Liver (tissue), 9 donors: ENCODE results near the gene FH. TPM values are rescaled to one million over a fixed set of nuclear protein-coding genes. Genes with fewer than 3 reads are reported as not detected.

Source experiments
- DNase-seq: peaks from one replicate; pipeline ENCODE4 v3.0.0-alpha.2; 2017; ENCODE audit warnings: low spot score
- H3K27ac ChIP-seq, 2 donors: one replicate each; pipeline ENCODE4 v1.7.0; 2013; ENCODE audit warnings: inconsistent platforms in 2 of 2, low read length in 2 of 2, control low read depth in 1 of 2, low read depth in 1 of 2, mild to moderate bottlenecking in 1 of 2
- H3K27me3 ChIP-seq, 4 donors: one replicate each; pipeline versions ENCODE4 v1.6.1 to v1.7.0; 2013; ENCODE audit warnings: low read length in 3 of 4, inconsistent platforms in 1 of 4, mild to moderate bottlenecking in 1 of 4, moderate library complexity in 1 of 4; ENCODE audit not compliant: control insufficient read depth in 4 of 4, insufficient read depth in 4 of 4
- H3K36me3 ChIP-seq, 4 donors: one replicate each; pipeline versions ENCODE4 v1.6.1 to v1.7.0; 2013; ENCODE audit warnings: low read length in 3 of 4, mild to moderate bottlenecking in 3 of 4, low read depth in 1 of 4, moderate library complexity in 1 of 4; ENCODE audit not compliant: control insufficient read depth in 4 of 4, insufficient read depth in 3 of 4
- H3K4me1 ChIP-seq, 4 donors: one replicate each; pipeline versions ENCODE4 v1.6.1 to v1.7.0; 2013; ENCODE audit warnings: low read length in 3 of 4, mild to moderate bottlenecking in 3 of 4, moderate library complexity in 1 of 4; ENCODE audit not compliant: control insufficient read depth in 4 of 4, insufficient read depth in 4 of 4
- H3K4me3 ChIP-seq, 3 donors: one replicate each; pipeline versions ENCODE4 v1.6.1 to v1.7.0; 2013; ENCODE audit warnings: low read length in 3 of 3, control low read depth in 1 of 3, low read depth in 1 of 3, mild to moderate bottlenecking in 1 of 3
- H3K9ac ChIP-seq, 2 donors: one replicate each; pipeline ENCODE4 v1.7.0; 2013; ENCODE audit warnings: low read length in 2 of 2, mild to moderate bottlenecking in 2 of 2, moderate library complexity in 2 of 2, control low read depth in 1 of 2, low read depth in 1 of 2
- H3K9me3 ChIP-seq, 4 donors: one replicate each; pipeline versions ENCODE4 v1.6.1 to v1.7.0; 2013; ENCODE audit warnings: low read length in 3 of 4; ENCODE audit not compliant: control insufficient read depth in 4 of 4
- ATF3 ChIP-seq: IDR thresholded peaks from 2 replicates; pipeline ENCODE4 v1.6.1; 2016; ENCODE audit warnings: antibody characterized with exemption
- CTCF ChIP-seq: fragments of 150-350 bp; IDR thresholded peaks from 2 replicates; pipeline ENCODE4 v1.5.1; 2017; ENCODE audit warnings: improper control_type of control experiment, low read depth, low read length; ENCODE audit not compliant: missing input control
- EGR1 ChIP-seq, 2 donors: IDR thresholded peaks; 2 replicates each; pipeline ENCODE4 v1.6.1; 2016 to 2018; ENCODE audit warnings: antibody characterized with exemption in 2 of 2, low read depth in 2 of 2
- FOXA1 ChIP-seq: IDR thresholded peaks from 2 replicates; pipeline ENCODE4 v1.6.1; 2016; ENCODE audit warnings: antibody characterized with exemption
- FOXA2 ChIP-seq: IDR thresholded peaks from 2 replicates; pipeline ENCODE4 v1.6.1; 2016; ENCODE audit warnings: antibody characterized with exemption
- GABPA ChIP-seq, 2 donors: IDR thresholded peaks in 1 of 2; conservative IDR thresholded peaks in 1 of 2; 2 replicates each; pipeline ENCODE4 v1.6.1; 2016; ENCODE audit warnings: antibody characterized with exemption in 2 of 2, mild to moderate bottlenecking in 1 of 2, moderate library complexity in 1 of 2
- HNF4A ChIP-seq, 2 donors: conservative IDR thresholded peaks; 2 replicates each; pipeline ENCODE4 v1.6.1; 2016; ENCODE audit warnings: antibody characterized with exemption in 2 of 2, mild to moderate bottlenecking in 2 of 2
- HNF4G ChIP-seq: IDR thresholded peaks from 2 replicates; pipeline ENCODE4 v1.6.1; 2016; ENCODE audit warnings: antibody characterized with exemption
- JUND ChIP-seq, 2 donors: IDR thresholded peaks; 2 replicates each; pipeline ENCODE4 v1.6.1; 2016; ENCODE audit warnings: antibody characterized with exemption in 2 of 2
- MAX ChIP-seq: IDR thresholded peaks from 2 replicates; pipeline ENCODE4 v1.6.1; 2016; ENCODE audit warnings: antibody characterized with exemption
- NR2F2 ChIP-seq: IDR thresholded peaks from 2 replicates; pipeline ENCODE4 v1.6.1; 2016; ENCODE audit warnings: antibody characterized with exemption
- RAD21 ChIP-seq, 2 donors: IDR thresholded peaks; 2 replicates each; pipeline ENCODE4 v1.6.1; 2016; ENCODE audit warnings: antibody characterized with exemption in 2 of 2, mild to moderate bottlenecking in 2 of 2
- REST ChIP-seq: IDR thresholded peaks from 2 replicates; pipeline ENCODE4 v1.6.1; 2016; ENCODE audit warnings: antibody characterized with exemption, mild to moderate bottlenecking
- RXRA ChIP-seq, 2 donors: IDR thresholded peaks; 2 replicates each; pipeline ENCODE4 v1.6.1; 2017 to 2018; ENCODE audit warnings: antibody characterized with exemption in 2 of 2, mild to moderate bottlenecking in 1 of 2
- SP1 ChIP-seq: IDR thresholded peaks from 2 replicates; pipeline ENCODE4 v1.6.1; 2018; ENCODE audit warnings: antibody characterized with exemption, mild to moderate bottlenecking
- TAF1 ChIP-seq: conservative IDR thresholded peaks from 2 replicates; pipeline ENCODE4 v1.6.1; 2016; ENCODE audit warnings: antibody characterized with exemption, mild to moderate bottlenecking
- YY1 ChIP-seq: IDR thresholded peaks from 2 replicates; pipeline ENCODE4 v1.6.1; 2016; ENCODE audit warnings: antibody characterized with exemption, mild to moderate bottlenecking
- ZBTB33 ChIP-seq: IDR thresholded peaks from 2 replicates; pipeline ENCODE4 v1.6.1; 2016; ENCODE audit warnings: antibody characterized with exemption
- WGBS: extraction: QIAGEN DNeasy Blood & Tissue Kit; methylation state at CpG from one replicate; pipeline ENCODE4 v1.1.7; 2013; 5-methylcytosine and 5-hydroxymethylcytosine counted together
- polyA plus RNA-seq, 2 donors: library from polyadenylated mRNA; stranded (reverse) in 1 of 2; unstranded in 1 of 2; fragments of 200-250 nt in 1 of 2; fragments of >200 nt in 1 of 2; fragmentation: Nextera tagmentation in 1 of 2; extraction: Ambion mirVana in 1 of 2; gene quantifications; one replicate each; pipeline versions ENCODE4 v1.2.1 to v1.2.3, GENCODE V29; 2013 to 2015
- total RNA-seq, 2 donors: library from RNA; depleted of rRNA; stranded (reverse); fragments of >200 nt; gene quantifications; one replicate each; pipeline ENCODE4 v1.2.3, GENCODE V29; 2014
- donor health status: healthy.
- donor health status: healthy.
- donor health status: healthy.
- donor health status: healthy.
- donor health status: healthy.

Gene FH
- total and polyA plus RNA-seq, 4 donors = 68.3 to 145 (median 120) TPM

GRCh38 chr1:241532162-241532531 is 12.6 kb upstream of the FH start, which contains the start of gene KMO:
TSS of gene KMO (plus strand) at chr1:241532378. CDS start at chr1:241532445, 67 bp downstream.
- no peak for DNase-seq
- Histone ChIP-seq H3K27ac (peak within 1 kb of the TSS; percentile 95), H3K4me3 (peak within 1 kb of the TSS; percentile 68 to 85 (median 76)), H3K36me3 (peaks cover 0 to 9% (median 4%) of the 10 kb centered on the region in 4 donors), H3K27me3 (no peaks in the 10 kb centered on the region), H3K9ac (peak within 1 kb of the TSS; percentile 89), H3K4me1 (peaks cover 0 to 29% (median 12%) of the 10 kb centered on the region in 4 donors), H3K9me3 (no peaks in the 10 kb centered on the region)
- no peak for TF ChIP-seq REST
- TF ChIP-seq SP1 = peak; percentile 30
- TF ChIP-seq FOXA2 = no peak
- TF ChIP-seq GABPA (IDR thresholded peaks at IDR 0.05 in 1 of 2, conservative IDR thresholded peaks at IDR 0.05 in 1 of 2) = no peak
- TF ChIP-seq HNF4A (conservative IDR thresholded peaks at IDR 0.05) = peak; percentile 37 to 51
- TF ChIP-seq MAX = no peak
- TF ChIP-seq ATF3 = no peak
- peak; percentile 89 for TF ChIP-seq TAF1
- TF ChIP-seq NR2F2 = no peak
- TF ChIP-seq CTCF = no peak
- no peak for TF ChIP-seq JUND (IDR thresholded peaks at IDR 0.05)
- no peak for TF ChIP-seq ZBTB33
- no peak for TF ChIP-seq HNF4G
- peak in 1 of 2 donors; percentile 48 for TF ChIP-seq RAD21 (IDR thresholded peaks at IDR 0.05)
- peak; percentile 61 for TF ChIP-seq YY1
- TF ChIP-seq FOXA1 = no peak
- TF ChIP-seq EGR1 (IDR thresholded peaks at IDR 0.05; ENCODE audit: low read depth in 2 of 2) = no peak
- TF ChIP-seq RXRA (IDR thresholded peaks at IDR 0.05) = peak in 1 of 2 donors; percentile 4
- 0% methylated on average over 1 of the region's 1 CpG for WGBS
